ENCODE measurements around the gene ZAP70. TPM values are rescaled to one million over a fixed set of nuclear protein-coding genes. Genes with fewer than 3 reads are reported as not detected.

The ZAP70 gene
- total RNA-seq, 2 experiments from 2014 or later, result 283 TPM

- no peaks in the 10 kb centered on the region for H3K27me3 Mint-ChIP-seq
- H3K4me3 Mint-ChIP-seq, result no peak overlapping the region
- no peak for DNase-seq
- no peak overlapping the region for H3K27ac Mint-ChIP-seq
- POLR2A ChIA-PET, result interaction anchor here (0.7 to 2.7 kb wide), 5 partner anchors 9 to 17 kb away, joined by 5 to 9 read pairs (median 8); partner anchors contain the start of gene ZAP70
- peaks cover 76% of the 10 kb centered on the region for H3K36me3 Mint-ChIP-seq (ENCODE audit: low read depth)
- CTCF ChIA-PET, result interaction anchor here (0.9 to 3.1 kb wide), 3 partner anchors 9 to 17 kb away, joined by 3 to 15 read pairs (median 5); no protein-coding TSS in a partner anchor
- peaks cover 33% of the 10 kb centered on the region for H3K4me1 Mint-ChIP-seq
- H3K9me3 Mint-ChIP-seq, result peaks cover 7% of the 10 kb centered on the region
Observed at GRCh38 chr2:97731274-97732020, 18.1 kb downstream of the ZAP70 start.

GRCh38 chr2:97732436-97733340 is 19.3 kb downstream of the ZAP70 start:
- Mint-ChIP-seq H3K9me3 (peaks cover 7% of the 10 kb centered on the region), H3K36me3 (ENCODE audit: low read depth) (peaks cover 75% of the 10 kb centered on the region), H3K27me3 (no peaks in the 10 kb centered on the region), H3K27ac (no peak overlapping the region), H3K4me1 (peaks cover 21% of the 10 kb centered on the region), H3K4me3 (no peak overlapping the region)
- DNase-seq, result no peak
- ChIA-PET CTCF (no interaction called here), POLR2A (interaction anchor here (1.1 to 2.0 kb wide), 3 partner anchors 10 to 18 kb away, joined by 4 to 7 read pairs (median 5); no protein-coding TSS in a partner anchor)

GRCh38 chr2:97733341-97734035 is 20.1 kb downstream of the ZAP70 start:
- no peak overlapping the region for H3K27ac Mint-ChIP-seq
- H3K36me3 Mint-ChIP-seq (ENCODE audit: low read depth), result peaks cover 73% of the 10 kb centered on the region
- H3K9me3 Mint-ChIP-seq, result peaks cover 7% of the 10 kb centered on the region
- H3K27me3 Mint-ChIP-seq, result no peaks in the 10 kb centered on the region
- ChIA-PET CTCF (no interaction called here), POLR2A (interaction anchor here (1.1 to 1.2 kb wide), 2 partner anchors 9 to 19 kb away, joined by 4 to 5 read pairs; no protein-coding TSS in a partner anchor)
- no peak overlapping the region for H3K4me3 Mint-ChIP-seq
- H3K4me1 Mint-ChIP-seq, result peaks cover 17% of the 10 kb centered on the region
- DNase-seq, result no peak

- H3K9me3 Mint-ChIP-seq, result peaks cover 4% of the 10 kb centered on the region
- H3K4me1 Mint-ChIP-seq, result peaks cover 22% of the 10 kb centered on the region
- H3K27ac Mint-ChIP-seq, result no peak overlapping the region
- CTCF ChIA-PET, result no interaction called here
- no peaks in the 10 kb centered on the region for H3K27me3 Mint-ChIP-seq
- DNase-seq, result no peak
- H3K36me3 Mint-ChIP-seq (ENCODE audit: low read depth), result peaks cover 72% of the 10 kb centered on the region
- POLR2A ChIA-PET, result interaction anchor here (1.8 kb wide), 1 partner anchor 16 kb away, joined by 4 read pairs; no protein-coding TSS in a partner anchor
- H3K4me3 Mint-ChIP-seq, result no peak overlapping the region
Observed at GRCh38 chr2:97734061-97735051, 21.0 kb downstream of the ZAP70 start.

- Mint-ChIP-seq H3K4me1 (peaks cover 23% of the 10 kb centered on the region), H3K9me3 (peaks cover 3% of the 10 kb centered on the region), H3K27ac (no peak overlapping the region), H3K4me3 (no peak overlapping the region), H3K27me3 (no peaks in the 10 kb centered on the region), H3K36me3 (ENCODE audit: low read depth) (peaks cover 64% of the 10 kb centered on the region)
- POLR2A ChIA-PET, result interaction anchor here (1.8 kb wide), 1 partner anchor 17 kb away, joined by 4 read pairs; no protein-coding TSS in a partner anchor
- DNase-seq, result no peak
- CTCF ChIA-PET, result no interaction called here
Observed at GRCh38 chr2:97735161-97735561, 21.8 kb downstream of the ZAP70 start.

- Mint-ChIP-seq H3K9me3 (no peaks in the 10 kb centered on the region), H3K4me1 (peaks cover 28% of the 10 kb centered on the region), H3K36me3 (ENCODE audit: low read depth) (peaks cover 66% of the 10 kb centered on the region), H3K4me3 (no peak overlapping the region), H3K27me3 (no peaks in the 10 kb centered on the region), H3K27ac (peak overlapping the region; percentile 3)
- ChIA-PET POLR2A (interaction anchor here (0.7 to 1.8 kb wide), 3 partner anchors 10 to 20 kb away, joined by 4 to 5 read pairs (median 4); no protein-coding TSS in a partner anchor), CTCF (interaction anchor here (0.7 kb wide), 1 partner anchor 12 kb away, joined by 4 read pairs; no protein-coding TSS in a partner anchor)
- no peak for DNase-seq
Observed at GRCh38 chr2:97736185-97736584, 22.8 kb downstream of the ZAP70 start.

- Mint-ChIP-seq H3K27ac (peak overlapping the region; percentile 3), H3K4me1 (peaks cover 29% of the 10 kb centered on the region), H3K9me3 (no peaks in the 10 kb centered on the region), H3K36me3 (ENCODE audit: low read depth) (peaks cover 66% of the 10 kb centered on the region), H3K4me3 (no peak overlapping the region), H3K27me3 (no peaks in the 10 kb centered on the region)
- ChIA-PET CTCF (interaction anchor here (0.7 kb wide), 1 partner anchor 12 kb away, joined by 4 read pairs; no protein-coding TSS in a partner anchor), POLR2A (interaction anchor here (0.9 to 1.3 kb wide), 2 partner anchors 9 to 10 kb away, joined by 3 to 4 read pairs; no protein-coding TSS in a partner anchor)
- no peak for DNase-seq
Observed at GRCh38 chr2:97736608-97737330, 23.4 kb downstream of the ZAP70 start.

GRCh38 chr2:97737421-97738178 is 24.2 kb downstream of the ZAP70 start:
- H3K9me3 Mint-ChIP-seq, result no peaks in the 10 kb centered on the region
- H3K4me1 Mint-ChIP-seq, result peaks cover 37% of the 10 kb centered on the region
- no peak overlapping the region for H3K27ac Mint-ChIP-seq
- no peak overlapping the region for H3K4me3 Mint-ChIP-seq
- ChIA-PET CTCF (no interaction called here), POLR2A (interaction anchor here (0.9 to 1.6 kb wide), 2 partner anchors 10 to 11 kb away, joined by 3 to 4 read pairs; no protein-coding TSS in a partner anchor)
- no peak for DNase-seq
- H3K36me3 Mint-ChIP-seq (ENCODE audit: low read depth), result peaks cover 67% of the 10 kb centered on the region
- H3K27me3 Mint-ChIP-seq, result no peaks in the 10 kb centered on the region

- H3K27ac Mint-ChIP-seq, result peak overlapping the region; percentile 46
- no peaks in the 10 kb centered on the region for H3K27me3 Mint-ChIP-seq
- H3K4me1 Mint-ChIP-seq, result peaks cover 45% of the 10 kb centered on the region
- H3K36me3 Mint-ChIP-seq (ENCODE audit: low read depth), result peaks cover 68% of the 10 kb centered on the region
- DNase-seq, result no peak
- H3K9me3 Mint-ChIP-seq, result no peaks in the 10 kb centered on the region
- POLR2A ChIA-PET, result interaction anchor here (0.5 to 8.6 kb wide), 4 partner anchors 11 to 24 kb away, joined by 3 to 119 read pairs (median 45); partner anchors contain the start of gene ZAP70
- CTCF ChIA-PET, result no interaction called here
- no peak overlapping the region for H3K4me3 Mint-ChIP-seq
Observed at GRCh38 chr2:97738179-97739019, 25.0 kb downstream of the ZAP70 start.
